RWPE2 (cell line): Measurements from ENCODE around the gene ZNF619.

Experiments
- ATAC-seq: fragments of 200-7000 bp; cut with Tn5 transposase; 3 replicates; pipeline ENCODE4 v1.9.1; 2021; ENCODE audit warnings: low read depth
- DNase-seq: peaks from one replicate; pipeline ENCODE4 v3.0.0-alpha.2; 2020; ENCODE audit warnings: low spot score
- H3K27ac ChIP-seq: fragments of 450-650 bp; 2 replicates; pipeline ENCODE4 v1.5.1; 2017; ENCODE audit warnings: mild to moderate bottlenecking; ENCODE audit not compliant: poor library complexity, severe bottlenecking
- H3K27me3 ChIP-seq: fragments of 250-450 bp; sonication (Bioruptor Pico); 2 replicates; pipeline ENCODE4 v1.5.1; 2021; ENCODE audit warnings: mild to moderate bottlenecking, moderate library complexity; ENCODE audit not compliant: insufficient read depth, poor library complexity, severe bottlenecking
- H3K36me3 ChIP-seq: fragments of 250-450 bp; sonication (Bioruptor Pico); 2 replicates; pipeline ENCODE4 v1.5.1; 2020; ENCODE audit warnings: low read depth, mild to moderate bottlenecking, moderate library complexity
- H3K4me1 ChIP-seq: fragments of 250-450 bp; sonication (Bioruptor Pico); 2 replicates; pipeline ENCODE4 v1.5.1; 2021; ENCODE audit warnings: mild to moderate bottlenecking, moderate library complexity; ENCODE audit not compliant: insufficient read depth, poor library complexity, severe bottlenecking
- H3K4me3 ChIP-seq: fragments of 250-450 bp; sonication (Bioruptor Pico); 2 replicates; pipeline ENCODE4 v1.5.1; 2021; ENCODE audit warnings: mild to moderate bottlenecking, moderate library complexity; ENCODE audit not compliant: severe bottlenecking
- H3K9me3 ChIP-seq: fragments of 250-450 bp; sonication (Bioruptor Pico); 2 replicates; pipeline ENCODE4 v1.5.1; 2021; ENCODE audit warnings: mild to moderate bottlenecking, moderate library complexity; ENCODE audit not compliant: severe bottlenecking
- TF ChIP-seq, protein P1 (sequence below): fragments of 450-650 bp; IDR thresholded peaks from one replicate; pipeline ENCODE4 v1.5.1; 2017; ENCODE audit warnings: mild to moderate bottlenecking, moderate library complexity; ENCODE audit not compliant: poor library complexity, severe bottlenecking

Gene ZNF619

DNA sequence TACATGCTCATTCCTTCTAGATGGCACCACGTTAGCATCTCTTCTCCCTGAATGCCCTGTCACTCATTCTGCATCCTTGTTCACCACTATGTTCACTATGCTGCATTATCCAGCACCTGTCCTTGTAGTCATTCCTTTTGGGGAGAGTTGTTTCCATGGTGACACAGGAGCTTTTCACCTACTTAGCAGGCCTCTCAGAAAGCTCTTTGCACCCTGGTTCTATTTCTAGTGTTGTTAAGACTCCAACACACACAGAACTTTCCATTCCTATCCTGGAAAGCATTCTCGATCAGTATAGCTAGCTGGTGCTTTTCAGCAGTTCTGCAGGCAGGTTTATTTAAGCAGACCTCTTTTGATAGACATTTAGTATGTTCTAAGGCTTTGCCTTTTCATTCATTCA, 26.5 kb upstream of the ZNF619 start:
- Histone ChIP-seq H3K4me3 (no peak overlapping the region), H3K36me3 (no peaks in the 10 kb centered on the region), H3K4me1 (peaks cover 5% of the 10 kb centered on the region), H3K27ac (no peak overlapping the region), H3K9me3 (no peaks in the 10 kb centered on the region), H3K27me3 (no peaks in the 10 kb centered on the region)
- ATAC-seq (no peak), DNase-seq (no peak)
- TF ChIP-seq, protein P1, sequence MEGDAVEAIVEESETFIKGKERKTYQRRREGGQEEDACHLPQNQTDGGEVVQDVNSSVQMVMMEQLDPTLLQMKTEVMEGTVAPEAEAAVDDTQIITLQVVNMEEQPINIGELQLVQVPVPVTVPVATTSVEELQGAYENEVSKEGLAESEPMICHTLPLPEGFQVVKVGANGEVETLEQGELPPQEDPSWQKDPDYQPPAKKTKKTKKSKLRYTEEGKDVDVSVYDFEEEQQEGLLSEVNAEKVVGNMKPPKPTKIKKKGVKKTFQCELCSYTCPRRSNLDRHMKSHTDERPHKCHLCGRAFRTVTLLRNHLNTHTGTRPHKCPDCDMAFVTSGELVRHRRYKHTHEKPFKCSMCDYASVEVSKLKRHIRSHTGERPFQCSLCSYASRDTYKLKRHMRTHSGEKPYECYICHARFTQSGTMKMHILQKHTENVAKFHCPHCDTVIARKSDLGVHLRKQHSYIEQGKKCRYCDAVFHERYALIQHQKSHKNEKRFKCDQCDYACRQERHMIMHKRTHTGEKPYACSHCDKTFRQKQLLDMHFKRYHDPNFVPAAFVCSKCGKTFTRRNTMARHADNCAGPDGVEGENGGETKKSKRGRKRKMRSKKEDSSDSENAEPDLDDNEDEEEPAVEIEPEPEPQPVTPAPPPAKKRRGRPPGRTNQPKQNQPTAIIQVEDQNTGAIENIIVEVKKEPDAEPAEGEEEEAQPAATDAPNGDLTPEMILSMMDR, result no peak

DNA sequence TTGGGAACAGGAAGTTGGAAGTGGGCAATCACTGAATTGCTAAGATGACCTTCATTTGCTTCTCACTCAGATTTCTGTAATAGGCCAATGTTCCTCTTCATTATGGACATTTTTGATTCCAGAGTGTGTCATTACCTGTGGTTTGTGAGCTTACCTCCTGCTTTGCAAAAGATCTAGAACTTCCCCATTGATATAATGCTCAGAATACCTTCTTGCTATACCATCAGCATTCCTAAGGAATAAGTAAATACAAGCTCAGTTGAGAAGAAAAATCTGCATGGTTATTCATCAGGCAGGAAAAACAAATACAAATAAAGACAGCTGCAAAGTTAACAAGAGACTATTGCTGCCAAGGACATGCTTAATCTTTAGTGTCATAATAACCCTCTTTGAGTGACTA, 25.4 kb upstream of the ZNF619 start:
- H3K9me3 ChIP-seq, result no peaks in the 10 kb centered on the region
- no peak overlapping the region for H3K4me3 ChIP-seq
- no peak for ATAC-seq
- no peaks in the 10 kb centered on the region for H3K27me3 ChIP-seq
- no peak overlapping the region for H3K27ac ChIP-seq
- peaks cover 5% of the 10 kb centered on the region for H3K4me1 ChIP-seq
- TF ChIP-seq, protein P1, result no peak
- no peak for DNase-seq
- H3K36me3 ChIP-seq, result no peaks in the 10 kb centered on the region

DNA sequence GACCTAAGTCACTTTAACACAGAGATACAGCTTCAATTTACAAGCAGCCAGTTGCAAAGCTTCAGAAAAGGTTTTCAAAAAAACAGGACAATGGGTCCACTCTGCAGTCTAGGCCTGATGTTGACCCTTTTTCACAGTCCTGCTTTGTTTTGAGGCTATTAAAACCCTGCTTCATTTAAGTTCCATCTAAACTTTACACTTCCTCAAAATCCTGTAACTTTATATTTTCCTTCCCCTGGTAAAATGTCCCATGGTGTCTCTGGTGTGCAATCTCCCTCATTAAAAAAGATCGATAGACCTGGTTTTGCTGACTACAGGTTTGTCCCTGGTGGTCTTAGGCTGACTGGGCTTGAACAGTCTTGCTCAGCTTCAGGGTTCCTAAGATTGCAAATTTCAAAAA, 24.9 kb upstream of the ZNF619 start:
- Histone ChIP-seq H3K4me3 (peak overlapping the region; percentile 50), H3K27me3 (no peaks in the 10 kb centered on the region), H3K9me3 (no peaks in the 10 kb centered on the region), H3K27ac (no peak overlapping the region), H3K36me3 (no peaks in the 10 kb centered on the region), H3K4me1 (peaks cover 5% of the 10 kb centered on the region)
- TF ChIP-seq, protein P1, result no peak
- ATAC-seq, result no peak
- no peak for DNase-seq

DNA sequence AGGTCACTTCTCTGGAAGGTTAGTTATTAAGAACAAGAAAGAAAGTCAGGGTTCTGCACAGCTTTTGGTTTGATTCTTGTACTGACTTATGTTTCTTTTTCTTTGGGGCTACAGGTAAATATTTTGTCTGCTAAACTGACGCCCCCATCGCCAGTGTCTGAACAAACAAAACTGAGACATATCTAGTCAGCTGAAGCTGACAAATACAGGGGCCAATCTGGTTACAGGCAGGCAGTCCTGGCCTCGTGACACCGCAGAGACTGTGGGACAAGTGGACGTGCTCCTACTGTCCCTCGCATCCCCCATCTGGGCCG, 24.4 kb upstream of the ZNF619 start:
- Histone ChIP-seq H3K27ac (peak overlapping the region; percentile 27), H3K4me1 (peaks cover 5% of the 10 kb centered on the region), H3K27me3 (no peaks in the 10 kb centered on the region), H3K4me3 (peak overlapping the region; percentile 50), H3K36me3 (no peaks in the 10 kb centered on the region; the same call in 1 of the 2 replicates), H3K9me3 (no peaks in the 10 kb centered on the region)
- TF ChIP-seq, protein P1, result no peak
- ATAC-seq (no peak), DNase-seq (no peak)

DNA sequence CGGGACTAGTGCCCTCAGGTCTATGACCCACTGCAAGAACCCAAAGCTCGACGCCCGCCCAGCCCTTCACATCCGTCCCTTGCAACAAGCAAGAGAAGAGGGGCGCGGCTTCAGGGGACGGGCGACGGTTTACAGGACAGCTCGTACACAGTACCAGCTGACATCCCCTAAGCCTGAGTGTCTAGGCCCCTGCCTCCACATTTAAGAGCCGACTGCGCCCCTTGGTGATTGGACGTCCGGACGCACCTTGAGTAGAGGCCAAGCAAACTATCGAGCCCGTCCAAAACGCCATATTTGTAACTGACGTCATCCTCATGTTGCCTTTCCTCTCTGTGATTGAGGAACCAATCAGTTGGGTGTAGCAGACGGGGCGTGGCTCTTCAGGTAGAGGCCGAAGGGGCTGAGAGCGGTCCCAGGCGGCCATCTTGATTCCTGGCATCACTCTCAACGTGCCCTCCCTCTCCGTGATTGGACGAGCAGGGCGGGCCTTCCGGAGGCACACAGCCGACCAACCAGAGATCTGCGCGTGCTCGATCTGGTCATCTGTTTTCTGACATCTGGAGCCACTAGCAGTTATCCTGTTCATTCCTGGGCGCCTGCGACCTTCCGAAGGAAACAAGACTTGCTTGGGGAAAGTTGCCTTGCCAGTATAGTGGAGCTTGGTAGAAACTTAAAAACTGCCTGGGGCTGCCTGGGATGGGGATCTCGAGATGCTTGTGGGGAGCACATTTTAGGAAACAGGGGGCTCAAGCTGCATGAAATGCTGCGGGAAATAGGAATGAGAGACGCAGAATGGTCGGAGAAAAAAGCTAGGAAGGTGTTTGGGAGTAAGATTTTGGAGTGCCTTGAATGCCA, 23.8 kb upstream of the ZNF619 start:
- Histone ChIP-seq H3K27ac (peak overlapping the region; percentile 27), H3K27me3 (no peaks in the 10 kb centered on the region), H3K4me1 (peaks cover 5% of the 10 kb centered on the region), H3K9me3 (no peaks in the 10 kb centered on the region), H3K4me3 (peak overlapping the region; percentile 50), H3K36me3 (peaks cover 6% of the 10 kb centered on the region)
- ATAC-seq (peak; percentile 96), DNase-seq (peak; percentile 98)
- TF ChIP-seq, protein P1, result peak; percentile 14
